ENCODE data around the gene PIGR.

The PIGR gene

DNA sequence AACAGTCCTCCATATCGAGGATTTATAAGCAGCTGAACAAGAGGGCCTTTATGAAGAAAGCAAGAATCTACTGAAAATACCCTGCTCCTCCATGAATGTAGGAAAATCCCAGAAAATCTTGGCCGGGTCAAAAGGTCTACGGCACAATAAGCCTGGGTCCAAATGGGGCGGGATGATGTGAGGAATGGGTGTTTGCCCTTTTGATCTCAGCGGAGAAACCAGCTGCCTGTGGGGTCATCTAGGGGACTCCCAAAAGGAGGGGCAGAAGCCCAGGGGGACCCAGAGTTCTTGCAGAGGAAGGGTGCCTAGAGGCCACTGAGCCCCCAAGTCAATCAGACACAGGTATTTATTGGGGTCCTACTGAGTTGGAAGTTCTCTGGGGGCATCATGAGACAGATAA, 11.4 kb upstream of the PIGR start:
- Histone ChIP-seq H2BK15ac (replicated peaks; ENCODE audit: low read depth) (no peak overlapping the region), H3K79me2 (ENCODE audit: control insufficient read depth, insufficient read depth, low read length) (no peaks in the 10 kb centered on the region)
- WGBS (ENCODE audit: extremely low coverage, insufficient coverage, low lambda C conversion rate), result no CpG with 5 or more reads among the region's 5 CpGs

GRCh38 chr1:206955476-206956451, 9.5 kb upstream of the PIGR start:
- H3K27ac ChIP-seq (ENCODE audit: low read depth, low read length), result no peak overlapping the region
- H3K4me2 ChIP-seq (ENCODE audit: low read length), result no peak overlapping the region
- no peak overlapping the region for H4K5ac ChIP-seq (ENCODE audit: low read length)
- H3K56ac ChIP-seq (ENCODE audit: low read length), result no peak overlapping the region
- no peak overlapping the region for H3K4me3 ChIP-seq (ENCODE audit: low read length)
- H4K8ac ChIP-seq (ENCODE audit: low read depth, low read length), result no peak overlapping the region
- H2BK5ac ChIP-seq (ENCODE audit: low read length), result no peak overlapping the region
- no CpG with 5 or more reads among the region's 11 CpGs for WGBS (ENCODE audit: extremely low coverage, insufficient coverage, low lambda C conversion rate)
- H3K79me2 ChIP-seq (ENCODE audit: control insufficient read depth, insufficient read depth, low read length), result no peaks in the 10 kb centered on the region
- no peak overlapping the region for H3K9ac ChIP-seq (ENCODE audit: low read length)
- peak; percentile 54 for DNase-seq
- no peaks in the 10 kb centered on the region for H3K36me3 ChIP-seq (ENCODE audit: control insufficient read depth, insufficient read depth, low read length)
- no peaks in the 10 kb centered on the region for H3K79me1 ChIP-seq (ENCODE audit: low read length)
- H3K27me3 ChIP-seq (ENCODE audit: insufficient read depth, low read length, poor library complexity), result no peaks in the 10 kb centered on the region
- H3K4me1 ChIP-seq (ENCODE audit: control insufficient read depth, low read depth, low read length), result no peaks in the 10 kb centered on the region
- no peak overlapping the region for H2BK15ac ChIP-seq (replicated peaks; ENCODE audit: low read depth)
- no peak overlapping the region for H2AK5ac ChIP-seq (ENCODE audit: low read length)
- no peak overlapping the region for H3K23ac ChIP-seq (ENCODE audit: low read length)
- H3K18ac ChIP-seq (ENCODE audit: low read length), result no peak overlapping the region
- H2BK120ac ChIP-seq (ENCODE audit: low read depth, low read length), result no peak overlapping the region
- H3K4ac ChIP-seq (ENCODE audit: low read depth, low read length), result no peak overlapping the region

More for the DNA sequence above, 11.4 kb upstream of the PIGR start:
- no peak for DNase-seq
- Histone ChIP-seq H3K79me1 (ENCODE audit: low read length) (no peaks in the 10 kb centered on the region), H4K8ac (ENCODE audit: low read depth, low read length) (no peak overlapping the region), H3K4me3 (ENCODE audit: low read length) (no peak overlapping the region), H3K23ac (ENCODE audit: low read length) (no peak overlapping the region), H3K27ac (ENCODE audit: low read depth, low read length) (no peak overlapping the region), H3K27me3 (ENCODE audit: insufficient read depth, low read length, poor library complexity) (no peaks in the 10 kb centered on the region), H3K4me2 (ENCODE audit: low read length) (no peak overlapping the region), H3K36me3 (ENCODE audit: control insufficient read depth, insufficient read depth, low read length) (no peaks in the 10 kb centered on the region), H2BK120ac (ENCODE audit: low read depth, low read length) (no peak overlapping the region), H3K9ac (ENCODE audit: low read length) (no peak overlapping the region), H4K5ac (ENCODE audit: low read length) (no peak overlapping the region), H3K4me1 (ENCODE audit: control insufficient read depth, low read depth, low read length) (no peaks in the 10 kb centered on the region), H3K4ac (ENCODE audit: low read depth, low read length) (no peak overlapping the region), H2AK5ac (ENCODE audit: low read length) (no peak overlapping the region), H2BK5ac (ENCODE audit: low read length) (no peak overlapping the region), H3K56ac (ENCODE audit: low read length) (no peak overlapping the region), H3K18ac (ENCODE audit: low read length) (no peak overlapping the region)

DNA sequence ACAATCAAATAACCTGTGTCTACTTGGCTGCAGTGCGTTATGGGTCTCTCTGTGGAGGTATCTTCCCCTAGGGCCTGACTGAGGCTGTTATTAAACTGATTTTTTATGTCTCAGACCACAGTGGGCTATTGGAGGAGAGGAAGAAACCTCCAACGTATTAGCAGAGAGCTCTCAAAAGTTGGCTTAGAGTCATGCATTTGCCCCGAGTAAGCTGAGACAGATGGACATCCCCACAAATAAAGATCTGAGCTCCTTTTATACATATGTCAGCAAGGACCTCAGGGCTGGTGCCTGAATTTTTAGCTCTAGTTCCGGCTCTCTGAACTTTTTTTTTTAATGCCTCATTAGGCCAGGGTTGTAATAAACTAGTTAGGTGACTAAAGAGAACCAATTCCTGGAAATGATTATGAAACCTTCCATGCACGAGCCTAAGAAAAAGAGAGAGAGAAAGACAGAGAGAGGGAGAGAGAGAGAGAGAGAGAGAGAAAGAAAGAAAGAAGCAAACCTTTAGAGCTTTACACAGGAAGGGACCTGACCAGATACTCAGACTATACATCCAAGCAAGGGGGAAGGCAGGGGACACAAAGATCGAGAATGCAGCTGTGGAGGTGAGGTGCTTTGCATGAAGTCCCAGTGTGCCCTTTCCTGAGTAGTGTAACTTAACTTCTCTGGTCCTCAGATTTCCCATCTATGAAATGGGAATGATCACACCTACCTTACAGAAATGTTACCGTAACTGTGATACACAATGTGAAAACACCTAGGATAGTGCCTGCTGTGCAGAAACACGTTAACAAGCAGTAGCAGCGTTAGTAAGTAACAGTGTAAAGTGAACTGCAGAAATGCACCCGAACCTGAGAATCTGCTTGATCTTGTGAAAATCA, 8.4 kb upstream of the PIGR start:
- WGBS (ENCODE audit: extremely low coverage, insufficient coverage, low lambda C conversion rate), result no CpG with 5 or more reads among the region's 10 CpGs
- Histone ChIP-seq H3K79me2 (ENCODE audit: control insufficient read depth, insufficient read depth, low read length) (no peaks in the 10 kb centered on the region), H3K18ac (ENCODE audit: low read length) (no peak overlapping the region), H3K36me3 (ENCODE audit: control insufficient read depth, insufficient read depth, low read length) (no peaks in the 10 kb centered on the region), H4K8ac (ENCODE audit: low read depth, low read length) (no peak overlapping the region), H2AK5ac (ENCODE audit: low read length) (no peak overlapping the region), H3K4me2 (ENCODE audit: low read length) (no peak overlapping the region), H3K56ac (ENCODE audit: low read length) (no peak overlapping the region), H2BK15ac (replicated peaks; ENCODE audit: low read depth) (no peak overlapping the region), H3K4me1 (ENCODE audit: control insufficient read depth, low read depth, low read length) (no peaks in the 10 kb centered on the region), H3K4ac (ENCODE audit: low read depth, low read length) (no peak overlapping the region), H4K5ac (ENCODE audit: low read length) (no peak overlapping the region), H3K23ac (ENCODE audit: low read length) (no peak overlapping the region), H2BK120ac (ENCODE audit: low read depth, low read length) (no peak overlapping the region), H3K4me3 (ENCODE audit: low read length) (no peak overlapping the region), H3K27ac (ENCODE audit: low read depth, low read length) (no peak overlapping the region), H3K27me3 (ENCODE audit: insufficient read depth, low read length, poor library complexity) (no peaks in the 10 kb centered on the region), H3K9ac (ENCODE audit: low read length) (no peak overlapping the region), H3K79me1 (ENCODE audit: low read length) (no peaks in the 10 kb centered on the region), H2BK5ac (ENCODE audit: low read length) (no peak overlapping the region)
- no peak for DNase-seq

DNA sequence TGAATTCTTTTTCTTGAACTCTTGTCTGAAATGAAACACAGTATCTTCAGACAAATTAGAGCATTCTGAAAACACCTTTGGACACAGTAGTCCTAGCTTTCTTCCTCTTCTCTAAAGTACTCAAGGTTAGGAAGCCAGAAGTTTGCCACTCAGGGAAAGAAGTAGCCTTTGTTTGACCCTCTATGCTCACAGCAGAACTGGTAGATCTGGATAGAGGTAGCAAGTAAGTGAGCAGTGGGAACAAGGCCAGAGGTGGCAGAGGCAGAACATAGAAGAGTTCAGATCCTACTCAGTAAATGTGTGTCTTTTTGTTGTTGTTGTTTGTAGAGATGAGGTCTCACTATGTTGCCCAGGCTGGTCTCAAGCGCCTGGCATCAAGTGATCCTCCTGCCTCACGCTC, 7.4 kb upstream of the PIGR start:
- no peaks in the 10 kb centered on the region for H3K27me3 ChIP-seq (ENCODE audit: insufficient read depth, low read length, poor library complexity)
- no peak for DNase-seq
- no peak overlapping the region for H3K9ac ChIP-seq (ENCODE audit: low read length)
- H3K18ac ChIP-seq (ENCODE audit: low read length), result no peak overlapping the region
- H3K79me2 ChIP-seq (ENCODE audit: control insufficient read depth, insufficient read depth, low read length), result no peaks in the 10 kb centered on the region
- no peak overlapping the region for H3K27ac ChIP-seq (ENCODE audit: low read depth, low read length)
- H3K23ac ChIP-seq (ENCODE audit: low read length), result no peak overlapping the region
- H2BK5ac ChIP-seq (ENCODE audit: low read length), result no peak overlapping the region
- H3K4ac ChIP-seq (ENCODE audit: low read depth, low read length), result no peak overlapping the region
- H3K4me2 ChIP-seq (ENCODE audit: low read length), result no peak overlapping the region
- H3K4me3 ChIP-seq (ENCODE audit: low read length), result no peak overlapping the region
- no peak overlapping the region for H4K5ac ChIP-seq (ENCODE audit: low read length)
- no peaks in the 10 kb centered on the region for H3K36me3 ChIP-seq (ENCODE audit: control insufficient read depth, insufficient read depth, low read length)
- no CpG with 5 or more reads among the region's 2 CpGs for WGBS (ENCODE audit: extremely low coverage, insufficient coverage, low lambda C conversion rate)
- H2BK15ac ChIP-seq (replicated peaks; ENCODE audit: low read depth), result no peak overlapping the region
- H2AK5ac ChIP-seq (ENCODE audit: low read length), result no peak overlapping the region
- no peak overlapping the region for H4K8ac ChIP-seq (ENCODE audit: low read depth, low read length)
- H3K56ac ChIP-seq (ENCODE audit: low read length), result no peak overlapping the region
- no peaks in the 10 kb centered on the region for H3K4me1 ChIP-seq (ENCODE audit: control insufficient read depth, low read depth, low read length)
- no peak overlapping the region for H2BK120ac ChIP-seq (ENCODE audit: low read depth, low read length)
- no peaks in the 10 kb centered on the region for H3K79me1 ChIP-seq (ENCODE audit: low read length)

DNA sequence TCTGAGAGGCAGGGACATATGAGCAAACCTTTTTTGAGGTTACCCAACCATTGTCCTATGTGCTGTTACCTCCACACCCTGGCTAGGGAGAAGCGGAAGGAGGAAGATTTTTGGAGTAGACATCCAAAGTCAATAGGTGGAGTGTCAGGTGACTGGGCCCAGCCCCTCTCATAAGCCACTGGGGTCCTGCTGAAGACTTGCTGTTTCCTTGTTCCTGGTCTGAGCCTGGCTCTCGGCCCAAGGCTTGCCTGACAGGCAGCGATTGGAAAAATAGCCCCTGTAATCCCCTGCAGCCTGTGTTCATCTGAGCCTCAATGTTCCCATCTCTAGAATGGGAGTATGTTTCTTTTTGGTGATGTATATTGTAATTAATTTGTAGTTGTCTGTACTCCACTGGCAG, 6.9 kb upstream of the PIGR start:
- Histone ChIP-seq H3K9ac (ENCODE audit: low read length) (no peak overlapping the region), H2BK120ac (ENCODE audit: low read depth, low read length) (no peak overlapping the region), H4K5ac (ENCODE audit: low read length) (no peak overlapping the region), H3K27me3 (ENCODE audit: insufficient read depth, low read length, poor library complexity) (no peaks in the 10 kb centered on the region), H2BK5ac (ENCODE audit: low read length) (no peak overlapping the region), H3K79me1 (ENCODE audit: low read length) (no peaks in the 10 kb centered on the region), H2AK5ac (ENCODE audit: low read length) (no peak overlapping the region), H3K18ac (ENCODE audit: low read length) (no peak overlapping the region), H3K4me1 (ENCODE audit: control insufficient read depth, low read depth, low read length) (no peaks in the 10 kb centered on the region), H3K23ac (ENCODE audit: low read length) (no peak overlapping the region), H3K56ac (ENCODE audit: low read length) (no peak overlapping the region), H2BK15ac (replicated peaks; ENCODE audit: low read depth) (no peak overlapping the region), H3K4ac (ENCODE audit: low read depth, low read length) (no peak overlapping the region), H3K4me2 (ENCODE audit: low read length) (no peak overlapping the region), H3K79me2 (ENCODE audit: control insufficient read depth, insufficient read depth, low read length) (no peaks in the 10 kb centered on the region), H3K36me3 (ENCODE audit: control insufficient read depth, insufficient read depth, low read length) (no peaks in the 10 kb centered on the region), H3K4me3 (ENCODE audit: low read length) (no peak overlapping the region), H4K8ac (ENCODE audit: low read depth, low read length) (no peak overlapping the region), H3K27ac (ENCODE audit: low read depth, low read length) (no peak overlapping the region)
- no peak for DNase-seq
- WGBS (ENCODE audit: extremely low coverage, insufficient coverage, low lambda C conversion rate), result no CpG with 5 or more reads among the region's 3 CpGs
